IMR-90 (cell line): ENCODE results near the gene CASK. TPM values are rescaled to one million over a fixed set of nuclear protein-coding genes. Genes with fewer than 3 reads are reported as not detected.

ENCODE experiments used
- ATAC-seq: fragments of 200-7000 bp; cut with Tn5 transposase; 2 replicates; pipeline ENCODE4 v1.9.1; 2020; ENCODE audit warnings: low read depth, mild to moderate bottlenecking, moderate library complexity
- BruUV-seq: library from RNA; stranded (reverse); fragments of 400-500 nt; replicated peaks from 2 replicates; lab custom pipeline; 2021; lab: Mats Ljungman, UMichigan
- CTCF ChIA-PET: fragments of 300-600 bp; formaldehyde crosslinking; extraction: SDS; loops from one replicate; lab custom pipeline; 2021; ENCODE audit warnings: antibody characterized with exemption; lab: Yijun Ruan, JAX
- POLR2A ChIA-PET: fragments of 300-600 bp; sonication (Branson Sonifier 250); formaldehyde crosslinking; loops from one replicate; lab custom pipeline; 2022; ENCODE audit warnings: antibody characterized with exemption; ENCODE audit not compliant: unreplicated experiment; lab: Charles Lee
- DNase-seq: peaks from one replicate; pipeline ENCODE4 v3.0.0; 2013
- H2AFZ ChIP-seq: replicated peaks from 2 replicates; pipeline ENCODE3; 2013; ENCODE audit warnings: low read length, mild to moderate bottlenecking; ENCODE audit not compliant: poor library complexity
- H2AK5ac ChIP-seq: 2 replicates; pipeline ENCODE4 v1.6.1; 2013; ENCODE audit warnings: low read depth, low read length, inconsistent platforms
- H2AK9ac ChIP-seq: replicated peaks from 2 replicates; pipeline ENCODE3; 2013; ENCODE audit warnings: mild to moderate bottlenecking, low read depth, low read length, moderate library complexity; ENCODE audit not compliant: poor library complexity
- H2BK120ac ChIP-seq: 2 replicates; pipeline ENCODE4 v1.6.1; 2013; ENCODE audit warnings: low read depth, low read length, inconsistent platforms
- H2BK15ac ChIP-seq: 3 replicates; pipeline ENCODE4 v1.6.1; 2013; ENCODE audit warnings: low read depth, low read length, inconsistent platforms
- H2BK20ac ChIP-seq: 2 replicates; pipeline ENCODE4 v1.6.1; 2013; ENCODE audit warnings: low read depth, mild to moderate bottlenecking, inconsistent platforms, low read length, moderate library complexity
- H2BK5ac ChIP-seq: 2 replicates; pipeline ENCODE4 v1.6.1; 2013; ENCODE audit warnings: mild to moderate bottlenecking, low read depth, low read length, inconsistent platforms; ENCODE audit not compliant: poor library complexity, severe bottlenecking
- H3K14ac ChIP-seq: replicated peaks from 2 replicates; pipeline ENCODE4 v1.6.1; 2013; ENCODE audit warnings: low read depth, low read length, inconsistent platforms
- H3K18ac ChIP-seq: 2 replicates; pipeline ENCODE4 v1.6.1; 2013; ENCODE audit warnings: low read depth, low read length, control low read depth
- H3K23ac ChIP-seq: 2 replicates; pipeline ENCODE4 v1.6.1; 2013; ENCODE audit warnings: low read depth, low read length, inconsistent platforms
- H3K27ac ChIP-seq: 2 replicates; pipeline ENCODE4 v1.5.1; 2013; ENCODE audit warnings: mild to moderate bottlenecking, control low read depth, low read length; ENCODE audit not compliant: insufficient read depth
- H3K27me3 ChIP-seq: 2 replicates; pipeline ENCODE4 v1.6.1; 2013; ENCODE audit warnings: low read length; ENCODE audit not compliant: control insufficient read depth, insufficient read depth
- H3K36me3 ChIP-seq: 2 replicates; pipeline ENCODE4 v1.6.1; 2013; ENCODE audit warnings: low read length, mixed read lengths; ENCODE audit not compliant: control insufficient read depth, insufficient read depth
- H3K4ac ChIP-seq: 2 replicates; pipeline ENCODE4 v1.6.1; 2013; ENCODE audit warnings: low read depth, low read length, inconsistent platforms
- H3K4me1 ChIP-seq: 2 replicates; pipeline ENCODE4 v1.6.1; 2013; ENCODE audit warnings: low read length, mixed read lengths; ENCODE audit not compliant: control insufficient read depth, insufficient read depth
- H3K4me2 ChIP-seq: 2 replicates; pipeline ENCODE4 v1.6.1; 2013; ENCODE audit warnings: low read depth, mild to moderate bottlenecking, control low read depth, low read length, moderate library complexity
- H3K4me3 ChIP-seq: 2 replicates; pipeline ENCODE4 v1.5.1; 2013; ENCODE audit warnings: low read depth, mild to moderate bottlenecking, control low read depth, low read length, moderate library complexity; ENCODE audit not compliant: insufficient read depth
- H3K56ac ChIP-seq: 2 replicates; pipeline ENCODE4 v1.6.1; 2013; ENCODE audit warnings: low read length, inconsistent platforms; ENCODE audit not compliant: insufficient read depth; ENCODE audit errors: extremely low read depth
- H3K79me1 ChIP-seq, 2 experiments: 2 replicates each; pipeline ENCODE4 v1.6.1; 2013; ENCODE audit warnings: low read length in 2 of 2, inconsistent platforms in 1 of 2, low read depth in 1 of 2
- H3K9ac ChIP-seq: 2 replicates; pipeline ENCODE4 v1.6.1; 2013; ENCODE audit warnings: low read depth, low read length, control low read depth
- H3K9me1 ChIP-seq: 2 replicates; pipeline ENCODE4 v1.6.1; 2013; ENCODE audit warnings: low read length, inconsistent platforms; ENCODE audit not compliant: insufficient read depth
- H3K9me3 ChIP-seq: 2 replicates; pipeline ENCODE4 v1.6.1; 2013; ENCODE audit warnings: low read length; ENCODE audit not compliant: control insufficient read depth, insufficient read depth
- H4K20me1 ChIP-seq: 2 replicates; pipeline ENCODE4 v1.6.1; 2013; ENCODE audit warnings: low read length, inconsistent platforms; ENCODE audit not compliant: insufficient read depth
- H4K5ac ChIP-seq: 2 replicates; pipeline ENCODE4 v1.6.1; 2013; ENCODE audit warnings: mild to moderate bottlenecking, low read depth, low read length, control low read depth
- H4K8ac ChIP-seq, 2 experiments: 2 replicates each; pipeline ENCODE4 v1.6.1; 2013; ENCODE audit warnings: low read depth in 2 of 2, low read length in 2 of 2, control low read depth in 1 of 2, inconsistent platforms in 1 of 2
- H4K91ac ChIP-seq: 2 replicates; pipeline ENCODE4 v1.6.1; 2013; ENCODE audit warnings: low read depth, low read length, inconsistent platforms; ENCODE audit not compliant: insufficient read depth
- BHLHE40 ChIP-seq: fragments of 150-350 bp; IDR thresholded peaks from 2 replicates; pipeline ENCODE4 v1.6.1; 2016; ENCODE audit warnings: mild to moderate bottlenecking, low read depth, low read length
- CEBPB ChIP-seq: IDR thresholded peaks from 2 replicates; pipeline ENCODE4 v1.6.1; 2012; ENCODE audit warnings: low read depth, low read length, improper control_type of control experiment
- CHD1 ChIP-seq: IDR thresholded peaks from 2 replicates; pipeline ENCODE4 v1.6.1; 2012; ENCODE audit warnings: low read depth, low read length, improper control_type of control experiment
- MAZ ChIP-seq: IDR thresholded peaks from 2 replicates; pipeline ENCODE4 v1.6.1; 2012; ENCODE audit warnings: low read depth, mild to moderate bottlenecking, low read length, improper control_type of control experiment, moderate library complexity, borderline replicate concordance
- MXI1 ChIP-seq: IDR thresholded peaks from 2 replicates; pipeline ENCODE4 v1.6.1; 2012; ENCODE audit warnings: low read depth, mild to moderate bottlenecking, low read length, moderate library complexity, borderline replicate concordance
- RAD21 ChIP-seq: IDR thresholded peaks from 2 replicates; pipeline ENCODE4 v1.6.1; 2012; ENCODE audit warnings: low read length, improper control_type of control experiment
- RFX5 ChIP-seq: IDR thresholded peaks from 2 replicates; pipeline ENCODE4 v1.8.0; 2012; ENCODE audit warnings: low read depth, mild to moderate bottlenecking, low read length, moderate library complexity
- WGBS, 2 experiments: methylation state at CpG; one replicate each; pipeline versions ENCODE4 v1.1.5 to v1.1.7; 2013; ENCODE audit warnings: missing lambda C conversion rate in 2 of 2; ENCODE audit not compliant: insufficient read length in 1 of 2; ENCODE audit errors: extremely low coverage in 2 of 2; 5-methylcytosine and 5-hydroxymethylcytosine counted together
- dilution Hi-C: fragments of 300-500 bp; cut with HindIII; formaldehyde crosslinking; loops from one replicate; pipeline ENCODE4 v1.14.3; 2018; ENCODE audit warnings: low sequenced_read_pairs; ENCODE audit not compliant: unreplicated experiment
- in situ Hi-C: fragments of 300-500 bp; cut with MboI; formaldehyde crosslinking; loops from 3 replicates; pipeline ENCODE4 v1.14.3; 2019; ENCODE audit warnings: low sequenced_read_pairs, inconsistent platforms, mixed read lengths
- intact Hi-C: fragments of 100-400 bp; cut with micrococcal nuclease; formaldehyde crosslinking; loops from 2 replicates; pipeline ENCODE4 v1.10.0; 2022
- polyA plus RNA-seq, 3 experiments: library from polyadenylated mRNA; depleted of rRNA; stranded (reverse); fragments of >200 nt; gene quantifications; 2 replicates each; pipeline ENCODE4 v1.2.3, GENCODE V29; 2012; ENCODE audit warnings: low replicate concordance in 1 of 3
- total RNA-seq: library from RNA; depleted of rRNA; stranded (reverse); fragments of >200 nt; gene quantifications from 2 replicates; pipeline ENCODE4 v1.2.3, GENCODE V29; 2012
- TF ChIP-seq, protein P1 (sequence below): fragments of 150-350 bp; IDR thresholded peaks from 2 replicates; pipeline ENCODE4 v1.6.1; 2017; ENCODE audit warnings: mild to moderate bottlenecking, antibody characterized with exemption, low read length, low read depth

CASK gene
- total and polyA plus RNA-seq, 2 of the 4 experiments (the other 2 are of a cell fraction), result 9.4 to 17.7 TPM

DNA sequence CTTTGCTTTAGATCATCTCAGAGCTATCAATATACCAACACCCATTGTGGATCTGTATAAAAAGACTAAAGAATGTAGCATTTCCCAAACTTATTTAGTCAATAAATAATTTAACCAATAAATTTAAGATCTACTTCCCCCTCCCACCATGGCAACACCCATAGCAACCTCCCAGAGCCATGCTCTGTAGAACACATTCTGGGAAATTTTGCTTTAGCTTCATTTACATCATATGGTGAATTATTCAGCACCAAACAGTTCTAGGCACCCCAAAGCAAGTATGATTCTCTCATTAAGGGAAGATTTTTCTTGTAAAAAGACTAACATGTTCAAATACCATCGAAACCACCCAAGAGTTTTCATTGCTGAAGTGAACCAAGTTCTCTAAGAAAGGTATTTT lies 315.1 kb downstream of the CASK start:
- DNase-seq (no peak), ATAC-seq (no peak)
- no peaks in the 10 kb centered on the region for H3K36me3 ChIP-seq
- ChIA-PET CTCF (no interaction called here), POLR2A (no interaction called here)
- no peak overlapping the region for H2AK9ac ChIP-seq
- H3K27me3 ChIP-seq, result no peaks in the 10 kb centered on the region
- H4K5ac ChIP-seq, result no peak overlapping the region
- peaks cover 3% of the 10 kb centered on the region; the same call in 1 of the 2 replicates for H3K9me1 ChIP-seq
- no peak overlapping the region for H3K4ac ChIP-seq
- WGBS, 2 experiments, result no CpG with 5 or more reads among the region's 1 CpG
- no peak overlapping the region for H4K91ac ChIP-seq
- dilution Hi-C loops, result no loop called here
- no peak overlapping the region for H3K56ac ChIP-seq
- no peak overlapping the region for H3K14ac ChIP-seq
- peaks cover 3% of the 10 kb centered on the region; the same call in 1 of the 2 replicates for H3K4me1 ChIP-seq
- no peak overlapping the region for H2BK5ac ChIP-seq
- H3K27ac ChIP-seq, result no peak overlapping the region
- intact Hi-C loops, result no loop called here
- no peak overlapping the region for H3K9ac ChIP-seq
- H2BK120ac ChIP-seq, result no peak overlapping the region
- H3K18ac ChIP-seq, result no peak overlapping the region
- H3K79me1 ChIP-seq, result no peaks in the 10 kb centered on the region
- no peak overlapping the region for H2BK20ac ChIP-seq
- no peak overlapping the region for H4K8ac ChIP-seq
- no peaks in the 10 kb centered on the region for H4K20me1 ChIP-seq
- H2AFZ ChIP-seq, result no peak overlapping the region
- no peak for TF ChIP-seq RAD21
- TF ChIP-seq, protein P1, sequence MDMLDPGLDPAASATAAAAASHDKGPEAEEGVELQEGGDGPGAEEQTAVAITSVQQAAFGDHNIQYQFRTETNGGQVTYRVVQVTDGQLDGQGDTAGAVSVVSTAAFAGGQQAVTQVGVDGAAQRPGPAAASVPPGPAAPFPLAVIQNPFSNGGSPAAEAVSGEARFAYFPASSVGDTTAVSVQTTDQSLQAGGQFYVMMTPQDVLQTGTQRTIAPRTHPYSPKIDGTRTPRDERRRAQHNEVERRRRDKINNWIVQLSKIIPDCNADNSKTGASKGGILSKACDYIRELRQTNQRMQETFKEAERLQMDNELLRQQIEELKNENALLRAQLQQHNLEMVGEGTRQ, result no peak
- TF ChIP-seq CHD1, result no peak
- TF ChIP-seq BHLHE40, result no peak
- no peak for TF ChIP-seq CEBPB
- no peak for TF ChIP-seq MXI1
- no peak for TF ChIP-seq RFX5
- no peak for TF ChIP-seq MAZ
- in situ Hi-C loops, result no loop called here
- no peak overlapping the region for H3K23ac ChIP-seq
- no peak overlapping the region for H2BK15ac ChIP-seq
- no peak overlapping the region for H3K4me3 ChIP-seq
- H3K4me2 ChIP-seq, result no peak overlapping the region
- H2AK5ac ChIP-seq, result no peak overlapping the region
- no TSS peak for BruUV-seq
- no peaks in the 10 kb centered on the region for H3K9me3 ChIP-seq
